HEK293T (cell line): Measurements from ENCODE around the gene ADAM21.

Experiments
- CTCF ChIA-PET: fragments of 350-600 bp; formaldehyde crosslinking; extraction: SDS; loops from one replicate; lab custom pipeline; 2021; ENCODE audit warnings: antibody characterized with exemption, inconsistent platforms; lab: Yijun Ruan, JAX
- POLR2A ChIA-PET: fragments of 350-600 bp; formaldehyde crosslinking; extraction: SDS; loops from one replicate; lab custom pipeline; 2020; ENCODE audit warnings: antibody characterized with exemption, inconsistent platforms; lab: Yijun Ruan, JAX
- DNase-seq: peaks from one replicate; pipeline ENCODE4 v3.0.0; 2012; ENCODE audit warnings: mixed read lengths; ENCODE audit errors: extremely low spot score
- ARNT ChIP-seq: fragments of 450-650 bp; IDR thresholded peaks from 2 replicates; pipeline ENCODE4 v1.6.1; 2017; ENCODE audit warnings: mild to moderate bottlenecking
- BHLHE40 ChIP-seq: fragments of 450-650 bp; IDR thresholded peaks from 2 replicates; pipeline ENCODE4 v1.6.1; 2016; ENCODE audit warnings: mild to moderate bottlenecking, moderate library complexity, borderline replicate concordance
- CTBP1 ChIP-seq: fragments of 450-650 bp; IDR thresholded peaks from 2 replicates; pipeline ENCODE4 v1.6.1; 2016; ENCODE audit warnings: borderline replicate concordance
- ELF4 ChIP-seq: fragments of 450-650 bp; IDR thresholded peaks from 2 replicates; pipeline ENCODE4 v1.6.1; 2017; ENCODE audit warnings: antibody characterized with exemption
- FOXA1 ChIP-seq: fragments of 450-650 bp; IDR thresholded peaks from 2 replicates; pipeline ENCODE4 v1.6.1; 2016; ENCODE audit warnings: mild to moderate bottlenecking
- FOXM1 ChIP-seq: fragments of 450-650 bp; IDR thresholded peaks from 2 replicates; pipeline ENCODE4 v1.6.1; 2017; ENCODE audit warnings: mild to moderate bottlenecking, borderline replicate concordance
- HDGF ChIP-seq: fragments of 450-650 bp; IDR thresholded peaks from 2 replicates; pipeline ENCODE4 v1.6.1; 2017; ENCODE audit warnings: antibody characterized with exemption, borderline replicate concordance
- L3MBTL2 ChIP-seq: fragments of 450-650 bp; conservative IDR thresholded peaks from 2 replicates; pipeline ENCODE4 v1.6.1; 2016; ENCODE audit warnings: mild to moderate bottlenecking
- LEF1 ChIP-seq: fragments of 450-650 bp; IDR thresholded peaks from 2 replicates; pipeline ENCODE4 v1.6.1; 2017; ENCODE audit warnings: mild to moderate bottlenecking, borderline replicate concordance
- NFRKB ChIP-seq: fragments of 450-650 bp; IDR thresholded peaks from 2 replicates; pipeline ENCODE4 v1.6.1; 2016; ENCODE audit warnings: mild to moderate bottlenecking, moderate library complexity
- PKNOX1 ChIP-seq: fragments of 450-650 bp; IDR thresholded peaks from 2 replicates; pipeline ENCODE4 v1.6.1; 2016
- SP1 ChIP-seq: fragments of 450-650 bp; IDR thresholded peaks from 2 replicates; pipeline ENCODE4 v1.6.1; 2017
- SUZ12 ChIP-seq: fragments of 450-650 bp; IDR thresholded peaks from 2 replicates; pipeline ENCODE4 v1.6.1; 2016; ENCODE audit warnings: mild to moderate bottlenecking
- TARDBP ChIP-seq: fragments of 450-650 bp; IDR thresholded peaks from 2 replicates; pipeline ENCODE4 v1.6.1; 2016
- ZNF384 ChIP-seq: fragments of 450-650 bp; IDR thresholded peaks from 2 replicates; pipeline ENCODE4 v1.6.1; 2016

The ADAM21 gene

GRCh38 chr14:70489579-70490200 lies 37.7 kb downstream of the ADAM21 start:
- CTCF ChIA-PET = no interaction called here
- no peak for DNase-seq
- TF ChIP-seq ELF4 (no peak), FOXA1 (no peak)
- POLR2A ChIA-PET = no interaction called here

- CTCF ChIA-PET = no interaction called here
- no peak for TF ChIP-seq L3MBTL2
- no peak for TF ChIP-seq LEF1
- no peak for TF ChIP-seq HDGF
- no peak for TF ChIP-seq CTBP1
- no peak for TF ChIP-seq PKNOX1
- no peak for TF ChIP-seq ZNF384
- no peak for TF ChIP-seq SP1
- no peak for TF ChIP-seq BHLHE40
- TF ChIP-seq NFRKB = no peak
- TF ChIP-seq FOXA1 = no peak
- no peak for TF ChIP-seq TARDBP
- TF ChIP-seq FOXM1 = no peak
- no peak for TF ChIP-seq ELF4
- no peak for TF ChIP-seq ARNT
- no peak for TF ChIP-seq SUZ12
- no peak for DNase-seq
- POLR2A ChIA-PET = no interaction called here
These were observed 46.2 kb downstream of the ADAM21 start for GRCh38 chr14:70498191-70498590.
